HFFc6 (cell line): ENCODE results near the gene DPYD. TPM values are rescaled to one million over a fixed set of nuclear protein-coding genes. Genes with fewer than 3 reads are reported as not detected.

ENCODE experiments used
- DNase-seq: peaks from one replicate; pipeline ENCODE4 v3.0.0-alpha.2; 2018
- H3K27ac Mint-ChIP-seq: 2 replicates; pipeline ENCODE4 v1.8.0; 2020; ENCODE audit warnings: mild to moderate bottlenecking, mixed read lengths
- H3K27me3 Mint-ChIP-seq: 2 replicates; pipeline ENCODE4 v1.8.0; 2021; ENCODE audit warnings: mild to moderate bottlenecking, moderate library complexity, mixed read lengths; ENCODE audit not compliant: insufficient read depth
- H3K36me3 Mint-ChIP-seq: 2 replicates; pipeline ENCODE4 v1.8.0; 2021; ENCODE audit warnings: low read depth, mixed read lengths
- H3K4me1 Mint-ChIP-seq: 2 replicates; pipeline ENCODE4 v1.8.0; 2020; ENCODE audit warnings: low read depth, mixed read lengths
- H3K4me3 Mint-ChIP-seq: 2 replicates; pipeline ENCODE4 v1.8.0; 2020; ENCODE audit warnings: mild to moderate bottlenecking, moderate library complexity, mixed read lengths
- H3K9me3 Mint-ChIP-seq: 2 replicates; pipeline ENCODE4 v1.8.0; 2020; ENCODE audit warnings: mild to moderate bottlenecking, mixed read lengths
- CTCF ChIP-seq: fragments of 200-600 bp; sonication (generic); IDR thresholded peaks from 2 replicates; pipeline ENCODE4 v1.5.0; 2021; ENCODE audit warnings: antibody characterized with exemption, mild to moderate bottlenecking
- total RNA-seq, 6 experiments: library from RNA; stranded (reverse); fragmentation: NEBNext Ultra II Directional; extraction: Animal tissue kit (Norgen Biotek cat#: 25700); gene quantifications; 2 replicates in 1 of 6; 3 replicates in 5 of 6; pipeline ENCODE4 v1.2.3, GENCODE V29; 2021

Gene DPYD
- total RNA-seq, 6 experiments from 2014 or later, result 37.0 to 77.8 (median 67.9) TPM

- TF ChIP-seq CTCF, result no peak
- Mint-ChIP-seq H3K4me3 (no peak overlapping the region), H3K36me3 (peaks cover 28% of the 10 kb centered on the region), H3K27ac (no peak overlapping the region), H3K27me3 (no peaks in the 10 kb centered on the region), H3K4me1 (peaks cover 25% of the 10 kb centered on the region), H3K9me3 (no peaks in the 10 kb centered on the region)
- no peak for DNase-seq
Measured at GRCh38 chr1:97770376-97770775, 150.5 kb downstream of the DPYD start.

GRCh38 chr1:97767381-97767780 lies 153.5 kb downstream of the DPYD start:
- Mint-ChIP-seq H3K36me3 (peaks cover 26% of the 10 kb centered on the region), H3K4me1 (peaks cover 21% of the 10 kb centered on the region), H3K27ac (no peak overlapping the region), H3K4me3 (no peak overlapping the region), H3K27me3 (no peaks in the 10 kb centered on the region), H3K9me3 (peaks cover 3% of the 10 kb centered on the region)
- TF ChIP-seq CTCF, result no peak
- DNase-seq, result no peak

- TF ChIP-seq CTCF, result no peak
- Mint-ChIP-seq H3K27ac (no peak overlapping the region), H3K9me3 (peaks cover 9% of the 10 kb centered on the region), H3K27me3 (no peaks in the 10 kb centered on the region), H3K36me3 (peaks cover 47% of the 10 kb centered on the region), H3K4me3 (no peak overlapping the region), H3K4me1 (peaks cover 21% of the 10 kb centered on the region)
- DNase-seq, result no peak
Measured at GRCh38 chr1:97764991-97765390, 155.8 kb downstream of the DPYD start.

GRCh38 chr1:97761637-97762036 lies 159.2 kb downstream of the DPYD start:
- Mint-ChIP-seq H3K4me1 (peaks cover 39% of the 10 kb centered on the region), H3K9me3 (peaks cover 9% of the 10 kb centered on the region), H3K27me3 (no peaks in the 10 kb centered on the region), H3K4me3 (no peak overlapping the region), H3K36me3 (peaks cover 51% of the 10 kb centered on the region), H3K27ac (no peak overlapping the region)
- TF ChIP-seq CTCF, result no peak
- DNase-seq, result no peak

- peaks cover 49% of the 10 kb centered on the region for H3K36me3 Mint-ChIP-seq
- H3K4me1 Mint-ChIP-seq, result peaks cover 39% of the 10 kb centered on the region
- TF ChIP-seq CTCF, result no peak
Measured at GRCh38 chr1:97759078-97759477, 161.8 kb downstream of the DPYD start.

GRCh38 chr1:97758541-97759057 lies 162.2 kb downstream of the DPYD start:
- no peak for TF ChIP-seq CTCF
- Mint-ChIP-seq H3K4me3 (no peak overlapping the region), H3K9me3 (peaks cover 9% of the 10 kb centered on the region), H3K36me3 (peaks cover 45% of the 10 kb centered on the region), H3K27me3 (no peaks in the 10 kb centered on the region), H3K4me1 (peaks cover 39% of the 10 kb centered on the region), H3K27ac (peak overlapping the region; percentile 25)
- DNase-seq, result no peak

More at GRCh38 chr1:97759078-97759477, 161.8 kb downstream of the DPYD start:
- DNase-seq, result peak; percentile 30
- no peak overlapping the region for H3K4me3 Mint-ChIP-seq
- H3K9me3 Mint-ChIP-seq, result peaks cover 9% of the 10 kb centered on the region
- no peaks in the 10 kb centered on the region for H3K27me3 Mint-ChIP-seq
- H3K27ac Mint-ChIP-seq, result peak overlapping the region; percentile 57
